ENCODE measurements around the gene CDC5L.

CDC5L gene

DNA sequence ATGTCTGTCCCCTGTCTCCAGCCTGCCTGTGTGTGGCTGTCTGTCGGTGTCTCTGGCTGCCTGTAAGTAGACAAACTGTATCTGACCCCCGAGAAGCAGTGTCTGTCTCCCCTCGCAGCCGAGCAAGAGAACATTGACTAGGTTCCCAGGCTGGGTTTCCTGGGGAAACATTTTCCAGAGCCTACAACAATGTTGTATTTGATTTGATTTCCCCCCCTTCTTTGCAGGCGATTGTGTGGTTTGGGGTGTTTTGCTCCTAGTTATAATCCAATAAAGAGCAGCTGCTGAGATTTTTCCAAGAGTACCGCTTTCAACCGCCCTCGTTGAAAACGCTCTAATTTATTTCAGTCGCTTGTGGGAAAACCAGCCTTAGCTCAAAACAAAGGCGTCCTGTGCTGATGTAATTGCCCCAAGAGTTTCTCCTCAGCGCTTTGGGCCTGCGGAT, 92.6 kb downstream of the CDC5L start:
- Histone ChIP-seq H3K27me3 (peaks cover 3% of the 10 kb centered on the region), H3K9me3 (no peaks in the 10 kb centered on the region), H3K27ac (no peak overlapping the region), H3K36me3 (no peaks in the 10 kb centered on the region), H3K4me3 (ENCODE audit: low read depth in 1 of 2, low read length in 1 of 2) (no peak overlapping the region), H3K4me1 (ENCODE audit: control insufficient read depth in 1 of 2, insufficient read depth in 1 of 2, low read depth in 1 of 2, low read length in 1 of 2) (no peaks in the 10 kb centered on the region)
- TF ChIP-seq, protein P1, sequence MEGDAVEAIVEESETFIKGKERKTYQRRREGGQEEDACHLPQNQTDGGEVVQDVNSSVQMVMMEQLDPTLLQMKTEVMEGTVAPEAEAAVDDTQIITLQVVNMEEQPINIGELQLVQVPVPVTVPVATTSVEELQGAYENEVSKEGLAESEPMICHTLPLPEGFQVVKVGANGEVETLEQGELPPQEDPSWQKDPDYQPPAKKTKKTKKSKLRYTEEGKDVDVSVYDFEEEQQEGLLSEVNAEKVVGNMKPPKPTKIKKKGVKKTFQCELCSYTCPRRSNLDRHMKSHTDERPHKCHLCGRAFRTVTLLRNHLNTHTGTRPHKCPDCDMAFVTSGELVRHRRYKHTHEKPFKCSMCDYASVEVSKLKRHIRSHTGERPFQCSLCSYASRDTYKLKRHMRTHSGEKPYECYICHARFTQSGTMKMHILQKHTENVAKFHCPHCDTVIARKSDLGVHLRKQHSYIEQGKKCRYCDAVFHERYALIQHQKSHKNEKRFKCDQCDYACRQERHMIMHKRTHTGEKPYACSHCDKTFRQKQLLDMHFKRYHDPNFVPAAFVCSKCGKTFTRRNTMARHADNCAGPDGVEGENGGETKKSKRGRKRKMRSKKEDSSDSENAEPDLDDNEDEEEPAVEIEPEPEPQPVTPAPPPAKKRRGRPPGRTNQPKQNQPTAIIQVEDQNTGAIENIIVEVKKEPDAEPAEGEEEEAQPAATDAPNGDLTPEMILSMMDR (IDR thresholded peaks at IDR 0.05), result no peak

DNA sequence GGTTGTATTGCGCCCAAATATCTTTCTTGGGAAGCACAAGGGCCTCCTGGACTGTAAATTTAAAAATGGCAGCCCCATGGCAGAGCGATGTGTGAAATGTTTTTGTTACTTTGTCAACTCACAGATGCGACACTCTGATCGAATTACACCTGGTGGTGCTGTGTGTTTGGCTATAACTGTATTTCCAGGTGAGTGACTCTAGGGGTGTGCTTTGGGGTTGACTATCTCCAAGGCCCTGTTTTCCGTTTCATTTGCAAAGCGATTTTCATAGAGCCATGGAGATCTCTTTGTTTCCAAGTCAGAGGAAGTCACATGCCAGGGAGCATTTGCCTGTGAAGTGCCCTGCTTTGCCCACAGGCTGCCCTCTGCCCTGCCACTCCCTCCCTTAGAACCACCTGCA, 93.5 kb downstream of the CDC5L start:
- Histone ChIP-seq H3K27me3 (peaks cover 7% of the 10 kb centered on the region), H3K4me3 (ENCODE audit: low read depth in 1 of 2, low read length in 1 of 2) (no peak overlapping the region), H3K4me1 (ENCODE audit: control insufficient read depth in 1 of 2, insufficient read depth in 1 of 2, low read depth in 1 of 2, low read length in 1 of 2) (no peaks in the 10 kb centered on the region), H3K27ac (no peak overlapping the region), H3K36me3 (no peaks in the 10 kb centered on the region), H3K9me3 (no peaks in the 10 kb centered on the region)
- TF ChIP-seq, protein P1 (IDR thresholded peaks at IDR 0.05), result no peak

DNA sequence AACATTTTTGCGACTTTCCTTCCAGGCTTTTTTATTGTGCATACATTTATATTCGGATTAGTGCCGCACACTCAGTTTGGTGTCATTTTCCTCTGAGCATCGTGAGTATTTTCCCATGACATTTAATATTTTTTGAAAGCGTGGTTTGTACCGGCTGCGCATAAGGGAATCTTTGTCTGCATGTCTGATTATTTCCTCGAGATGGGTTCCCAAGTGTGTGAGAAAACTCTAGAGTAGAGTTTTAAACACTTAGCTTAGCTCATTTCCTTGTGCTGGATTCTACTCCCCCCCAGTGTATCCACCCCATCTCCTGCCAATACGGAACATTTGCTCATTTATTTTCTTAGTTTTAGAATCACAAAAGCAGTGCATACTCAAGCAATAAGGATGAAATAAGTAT, 94.3 kb downstream of the CDC5L start:
- Histone ChIP-seq H3K9me3 (no peaks in the 10 kb centered on the region), H3K27me3 (peaks cover 13% of the 10 kb centered on the region), H3K4me3 (ENCODE audit: low read depth in 1 of 2, low read length in 1 of 2) (no peak overlapping the region), H3K27ac (no peak overlapping the region), H3K36me3 (no peaks in the 10 kb centered on the region), H3K4me1 (ENCODE audit: control insufficient read depth in 1 of 2, insufficient read depth in 1 of 2, low read depth in 1 of 2, low read length in 1 of 2) (no peaks in the 10 kb centered on the region)
- TF ChIP-seq, protein P1 (IDR thresholded peaks at IDR 0.05), result no peak

DNA sequence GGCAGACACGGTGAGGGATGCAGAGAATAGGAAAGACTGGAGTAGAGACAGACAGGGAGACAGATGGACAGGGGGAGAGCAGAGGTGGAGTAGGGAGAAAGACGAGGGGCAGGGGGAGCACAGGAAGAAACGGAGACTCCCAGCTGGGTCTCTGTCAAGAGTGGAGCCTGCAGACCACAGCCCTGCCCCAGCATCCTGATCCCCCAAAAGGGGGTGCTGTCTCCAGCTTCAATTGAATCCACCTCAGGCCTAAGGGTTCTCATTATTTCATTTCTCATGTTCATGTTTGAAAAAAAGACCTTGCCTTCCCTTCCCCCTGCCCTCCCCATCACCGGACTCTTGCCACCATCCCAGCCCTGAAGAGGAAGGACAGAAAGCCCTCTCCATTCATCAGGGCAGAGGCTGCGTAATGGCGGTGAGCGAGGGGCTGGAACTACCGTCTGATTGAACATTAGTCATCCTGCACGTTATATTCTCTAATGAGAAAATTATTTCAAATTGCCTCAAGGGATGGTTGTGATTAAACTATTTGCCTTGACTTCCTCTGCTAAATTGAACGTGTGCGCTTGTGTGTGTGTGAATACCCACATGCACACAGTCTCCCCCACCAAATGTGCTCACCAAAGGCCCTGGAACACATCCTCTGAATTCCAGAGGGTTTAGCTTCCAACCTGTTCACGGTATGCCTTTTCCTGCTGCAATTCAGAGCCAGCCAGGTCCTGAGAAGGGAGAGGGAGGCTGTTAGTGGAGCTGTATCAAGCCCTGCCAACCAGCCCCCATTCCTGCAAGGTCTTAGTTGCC, 98.3 kb downstream of the CDC5L start:
- Histone ChIP-seq H3K9me3 (no peaks in the 10 kb centered on the region), H3K27ac (no peak overlapping the region)

DNA sequence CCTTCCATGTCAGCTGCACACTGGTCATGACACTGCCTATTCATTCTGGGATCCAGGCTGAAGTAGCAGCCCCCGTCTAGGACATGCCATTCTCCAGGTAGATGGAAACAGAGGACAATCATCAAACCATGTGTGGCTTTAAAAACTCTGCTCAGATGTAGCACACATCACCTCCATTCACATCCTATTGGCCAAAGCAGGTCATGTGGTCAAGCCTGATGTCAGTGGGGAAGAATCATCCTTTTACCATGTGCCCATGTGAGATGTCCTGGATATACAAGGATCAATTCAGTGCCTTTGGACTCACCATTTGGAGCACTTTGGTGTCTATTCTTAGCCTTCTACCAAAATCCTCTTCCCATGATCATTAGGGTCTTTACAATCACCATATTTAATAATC, 99.5 kb downstream of the CDC5L start:
- Histone ChIP-seq H3K36me3 (no peaks in the 10 kb centered on the region), H3K9me3 (no peaks in the 10 kb centered on the region), H3K4me3 (ENCODE audit: low read depth in 1 of 2, low read length in 1 of 2) (no peak overlapping the region), H3K27me3 (peaks cover 26% of the 10 kb centered on the region), H3K4me1 (ENCODE audit: control insufficient read depth in 1 of 2, insufficient read depth in 1 of 2, low read depth in 1 of 2, low read length in 1 of 2) (no peaks in the 10 kb centered on the region), H3K27ac (no peak overlapping the region)
- TF ChIP-seq, protein P1 (IDR thresholded peaks at IDR 0.05), result no peak

More for the DNA sequence above, 98.3 kb downstream of the CDC5L start:
- peaks cover 26% of the 10 kb centered on the region for H3K27me3 ChIP-seq
- TF ChIP-seq, protein P1 (IDR thresholded peaks at IDR 0.05), result no peak
- H3K4me3 ChIP-seq (ENCODE audit: low read depth in 1 of 2, low read length in 1 of 2), result no peak overlapping the region
- H3K4me1 ChIP-seq (ENCODE audit: control insufficient read depth in 1 of 2, insufficient read depth in 1 of 2, low read depth in 1 of 2, low read length in 1 of 2), result no peaks in the 10 kb centered on the region
- no peaks in the 10 kb centered on the region for H3K36me3 ChIP-seq

All from neutrophil (primary cell).